Non-pigmented ciliary epithelial cell (primary cell): ENCODE measurements around the gene CACNA1F.

Experiments
- DNase-seq: peaks from one replicate; pipeline ENCODE4 v3.0.0-alpha.2; 2010; ENCODE audit warnings: low read depth

The CACNA1F gene

DNA sequence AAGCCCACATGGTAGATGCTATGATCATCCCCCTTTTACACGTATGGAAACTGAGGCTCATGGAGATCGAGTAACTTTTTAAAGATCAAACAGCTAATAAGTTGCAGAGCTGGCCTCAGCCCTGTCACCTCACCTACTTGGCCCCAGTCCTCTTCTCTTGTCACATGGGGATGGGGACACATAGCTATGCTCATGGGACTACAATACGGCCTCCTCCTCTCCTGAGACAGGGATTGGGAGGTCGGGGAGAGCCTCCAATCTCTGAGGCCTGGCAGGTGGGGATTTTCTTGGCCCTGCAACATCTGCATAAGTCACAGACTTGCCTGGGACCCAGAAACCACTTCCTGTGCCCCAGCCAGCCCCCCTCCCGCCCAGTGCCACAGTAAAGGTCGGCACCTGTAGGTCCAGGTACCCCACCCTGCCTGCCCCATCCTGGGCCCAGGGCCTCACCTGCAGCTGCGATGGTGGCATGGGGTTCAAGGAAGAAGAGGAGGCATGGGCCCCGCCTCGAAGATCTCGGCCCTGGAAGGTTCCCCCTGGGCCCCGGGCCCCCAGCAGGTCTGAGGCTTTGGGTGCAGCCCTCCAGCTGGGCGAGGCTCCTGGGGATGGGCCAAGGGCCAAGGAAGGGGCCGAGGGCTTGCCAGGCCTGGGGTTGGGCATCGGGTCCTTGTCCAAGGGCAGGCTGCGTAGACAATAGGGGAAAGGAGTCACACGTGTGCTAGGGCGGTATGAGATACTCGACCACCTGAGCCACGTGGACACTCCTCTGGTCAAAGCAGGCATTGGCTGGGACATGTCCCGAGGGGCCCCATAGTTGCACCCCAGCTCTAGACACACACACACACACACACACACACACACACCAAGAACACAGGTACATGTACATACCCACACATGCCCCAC lies 25.0 kb upstream of the CACNA1F start:
- no peak for DNase-seq

DNA sequence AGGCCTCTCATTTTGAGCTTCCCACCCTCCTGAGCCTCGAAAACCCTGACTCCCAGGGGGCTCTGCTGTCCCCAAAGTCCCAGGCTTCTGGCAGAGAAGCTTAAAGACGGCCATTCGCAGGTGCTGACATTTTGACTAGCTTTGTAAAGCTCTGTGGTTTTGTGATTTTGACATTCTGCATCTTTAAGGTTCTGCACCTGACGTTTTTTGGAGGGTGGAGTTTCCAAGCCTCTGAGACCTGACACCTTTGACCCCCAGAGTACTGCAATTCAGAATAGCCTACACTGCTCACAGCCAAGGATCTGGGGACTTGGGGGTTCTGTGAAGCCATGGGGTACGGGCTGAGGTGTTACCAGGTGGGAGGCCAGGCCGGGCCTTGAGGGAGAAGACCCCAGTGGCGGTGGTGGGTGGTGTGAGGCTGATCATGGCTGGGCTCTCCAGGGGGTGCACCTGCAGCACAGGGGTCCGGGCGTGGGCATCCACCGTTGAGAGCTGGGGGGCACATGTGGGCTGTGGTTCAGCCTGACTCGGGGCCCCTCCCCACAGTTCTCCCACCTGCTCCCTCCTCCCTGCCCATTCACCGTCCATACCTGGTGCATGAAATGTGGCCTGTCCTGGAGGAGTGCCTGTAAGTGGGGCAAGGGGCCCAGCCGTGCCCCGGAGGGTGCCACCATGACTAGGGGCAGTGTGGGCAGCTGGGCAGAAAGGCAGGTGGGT lies 24.1 kb upstream of the CACNA1F start:
- no peak for DNase-seq

DNA sequence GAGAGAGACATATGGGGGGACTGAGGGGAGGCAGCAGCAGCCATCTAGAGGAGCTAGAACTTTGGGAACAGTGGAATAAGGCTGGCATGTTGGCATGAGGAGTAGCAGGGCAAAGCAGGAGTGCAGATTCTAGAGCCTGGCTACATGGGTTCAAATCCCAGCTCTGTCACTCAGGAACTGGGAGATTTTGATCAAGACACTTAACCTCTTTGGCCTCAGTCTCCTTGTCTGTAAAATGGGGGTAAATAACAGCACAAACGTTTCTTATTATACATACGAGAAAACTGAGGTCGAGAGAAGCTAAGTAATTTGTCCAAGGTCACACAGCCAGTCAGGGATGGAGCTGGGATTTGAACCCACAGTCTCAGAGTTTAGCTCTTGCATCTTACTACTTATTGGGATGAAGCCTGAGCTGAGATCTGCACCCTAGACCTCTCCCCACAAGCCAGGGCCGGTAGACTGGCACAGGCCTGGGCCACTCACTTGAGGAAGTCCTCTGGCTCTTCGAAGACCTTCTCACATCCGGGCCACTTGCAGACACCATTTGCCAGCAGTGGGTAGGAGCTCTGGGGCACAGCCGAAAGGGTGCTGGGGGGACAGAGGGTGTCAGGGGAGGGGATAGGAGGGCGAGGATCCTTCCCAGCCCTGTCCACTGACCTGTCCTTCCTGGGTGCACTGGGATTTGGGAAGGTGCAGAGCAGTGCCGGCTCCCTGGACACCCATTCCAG lies 23.3 kb upstream of the CACNA1F start:
- DNase-seq, result no peak

- no peak for DNase-seq
Observed at GRCh38 chrX:49254639-49255038, 21.5 kb upstream of the CACNA1F start.

GRCh38 chrX:49251325-49251724 lies 18.2 kb upstream of the CACNA1F start:
- no peak for DNase-seq

DNA sequence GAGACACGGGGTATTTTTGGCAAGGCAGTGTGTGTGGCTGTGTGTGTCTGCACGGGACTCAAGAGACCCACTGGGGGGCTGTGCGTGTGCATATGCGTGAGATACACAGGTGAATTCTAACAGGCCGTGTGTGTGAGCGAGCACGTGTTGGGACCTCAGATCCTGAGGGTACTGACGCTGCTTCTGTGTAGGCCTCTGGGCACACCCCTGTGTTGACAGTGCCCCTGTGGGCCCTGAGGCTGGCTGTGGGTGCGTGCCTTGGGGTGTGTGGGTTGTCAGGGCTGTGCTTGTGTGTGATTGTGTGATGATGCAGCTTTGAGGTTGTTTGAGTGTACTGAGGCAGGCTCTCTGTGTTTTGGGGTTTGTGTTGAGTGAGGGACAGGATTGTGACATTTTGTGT lies 17.4 kb upstream of the CACNA1F start:
- no peak for DNase-seq

- DNase-seq, result no peak
Observed at GRCh38 chrX:49250066-49250465, 16.9 kb upstream of the CACNA1F start.

- DNase-seq, result no peak
Observed at GRCh38 chrX:49249616-49250015, 16.5 kb upstream of the CACNA1F start.

- DNase-seq, result no peak
Observed at GRCh38 chrX:49249071-49249470, 15.9 kb upstream of the CACNA1F start.

DNA sequence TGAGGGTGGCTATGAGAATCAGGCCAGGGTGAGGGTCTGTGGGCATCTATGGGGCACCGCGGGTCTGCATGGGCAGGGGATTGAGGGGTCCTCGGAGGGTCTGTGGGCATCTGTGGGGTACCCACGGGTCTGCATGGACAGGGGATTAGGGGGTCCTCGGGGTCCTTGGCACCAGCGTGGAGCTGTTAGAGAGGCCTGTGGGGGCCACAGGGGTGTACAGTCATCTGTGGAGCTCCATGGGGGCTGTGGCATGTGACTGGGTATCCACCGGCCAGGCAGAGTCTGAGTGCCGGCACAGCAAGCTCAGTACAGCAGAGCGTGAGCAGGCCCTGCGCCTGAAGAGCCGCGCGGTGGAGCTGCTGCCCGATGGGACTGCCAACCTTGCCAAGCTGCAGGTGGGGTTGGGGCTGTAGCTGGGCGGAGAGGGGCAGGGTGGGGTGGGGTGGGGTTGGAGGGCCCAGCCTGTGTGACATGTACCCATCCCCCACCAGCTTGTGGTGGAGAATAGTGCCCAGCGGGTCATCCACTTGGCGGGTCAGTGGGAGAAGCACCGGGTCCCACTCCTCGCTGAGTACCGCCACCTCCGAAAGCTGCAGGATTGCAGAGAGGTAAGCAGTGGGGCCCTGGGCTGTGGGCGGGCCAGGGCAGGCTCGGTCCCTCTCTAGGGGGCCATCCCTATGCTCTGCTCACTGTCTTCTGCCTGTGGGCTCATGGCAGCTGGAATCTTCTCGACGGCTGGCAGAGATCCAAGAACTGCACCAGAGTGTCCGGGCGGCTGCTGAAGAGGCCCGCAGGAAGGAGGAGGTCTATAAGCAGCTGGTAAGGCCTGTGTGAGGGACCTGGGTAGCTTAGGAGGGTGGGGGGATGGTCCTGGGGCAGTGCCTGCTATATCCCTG lies 15.0 kb upstream of the CACNA1F start:
- no peak for DNase-seq

- DNase-seq, result no peak
Observed at GRCh38 chrX:49247346-49247745, 14.2 kb upstream of the CACNA1F start.

DNA sequence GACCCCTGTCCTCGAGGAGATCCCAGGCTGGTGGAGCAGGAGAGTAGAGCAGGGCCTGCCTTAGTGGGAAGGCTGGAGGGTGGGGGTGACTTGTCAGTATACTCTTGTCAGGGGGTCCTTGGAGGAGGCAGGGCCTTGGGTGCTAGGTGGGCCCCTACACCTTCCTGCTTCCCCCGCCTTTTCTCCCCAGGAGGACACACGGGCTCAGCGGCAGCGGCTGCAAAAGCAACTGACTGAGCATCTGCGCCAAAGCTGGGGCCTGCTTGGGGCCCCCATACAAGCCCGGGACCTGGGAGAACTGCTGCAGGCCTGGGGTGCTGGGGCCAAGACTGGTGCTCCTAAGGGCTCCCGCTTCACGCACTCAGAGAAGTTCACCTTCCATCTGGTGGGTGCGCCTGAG lies 13.4 kb upstream of the CACNA1F start:
- no peak for DNase-seq

DNA sequence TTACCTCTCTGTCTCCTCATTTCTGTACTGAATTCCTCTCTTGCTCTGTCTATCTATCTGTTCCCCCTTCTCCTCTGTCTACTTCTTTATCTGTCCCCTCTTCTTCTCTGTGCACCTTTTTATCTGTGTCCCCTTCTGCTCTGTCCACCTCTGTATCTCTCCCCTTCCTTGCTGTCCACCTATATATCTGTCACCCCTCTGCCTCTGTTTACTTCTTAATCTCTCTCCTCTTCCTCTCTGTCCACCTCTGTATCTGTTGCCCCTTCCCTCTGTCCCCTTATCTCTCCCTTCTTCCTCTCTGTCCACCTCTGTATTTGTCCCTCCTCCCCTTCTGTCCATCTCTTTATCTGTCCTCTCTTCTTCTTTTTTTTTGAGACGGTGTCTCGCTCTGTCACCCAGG lies 11.1 kb upstream of the CACNA1F start:
- no peak for DNase-seq

GRCh38 chrX:49243166-49243565 lies 10.0 kb upstream of the CACNA1F start:
- DNase-seq, result no peak

- DNase-seq, result no peak
Observed at GRCh38 chrX:49242545-49243066, 9.5 kb upstream of the CACNA1F start.

DNA sequence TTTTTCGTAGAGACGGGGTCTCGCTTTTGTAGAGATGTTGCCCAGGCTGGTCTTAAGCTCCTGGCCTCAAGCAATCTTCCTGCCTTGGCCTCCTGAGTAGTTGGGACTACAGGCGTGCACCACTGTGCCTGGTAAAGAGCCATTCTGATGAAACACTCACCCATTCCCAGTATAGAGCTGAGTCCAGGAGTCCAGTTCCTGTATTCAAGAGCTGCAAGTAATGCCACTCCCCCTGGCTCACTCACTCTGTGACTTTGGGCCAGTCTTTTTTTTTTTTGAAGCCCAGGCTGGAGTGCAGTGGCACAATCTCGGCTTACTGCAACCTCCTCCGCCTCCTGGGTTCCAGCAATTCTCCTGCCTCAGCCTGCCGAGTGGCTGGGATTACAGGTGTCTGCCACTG lies 5.6 kb upstream of the CACNA1F start:
- no peak for DNase-seq

- no peak for DNase-seq
Observed at GRCh38 chrX:49237060-49237459, 3.9 kb upstream of the CACNA1F start.

- DNase-seq, result no peak
Observed at GRCh38 chrX:49233887-49234555, 881 bp upstream of the CACNA1F start.

DNA sequence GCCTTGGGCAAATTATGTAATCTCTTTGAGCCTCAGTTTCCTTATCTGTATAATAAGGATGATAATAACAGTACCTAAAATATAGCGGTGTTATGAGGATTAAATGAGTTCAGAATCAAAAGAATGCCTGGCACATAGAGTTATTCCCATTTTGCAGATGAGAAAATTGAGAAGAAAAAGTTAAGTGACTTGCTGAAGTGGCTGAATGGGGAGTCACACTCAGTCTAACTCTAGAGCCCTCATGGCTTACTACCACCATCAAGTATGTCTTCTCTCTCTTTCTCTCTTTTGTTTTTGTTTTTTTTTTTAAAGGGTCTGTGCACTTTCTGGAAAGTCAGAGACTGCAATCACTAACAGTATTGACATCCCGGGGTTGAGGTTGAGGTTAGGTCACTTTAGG lies 615 bp downstream of the CACNA1F start:
- no peak for DNase-seq

DNA sequence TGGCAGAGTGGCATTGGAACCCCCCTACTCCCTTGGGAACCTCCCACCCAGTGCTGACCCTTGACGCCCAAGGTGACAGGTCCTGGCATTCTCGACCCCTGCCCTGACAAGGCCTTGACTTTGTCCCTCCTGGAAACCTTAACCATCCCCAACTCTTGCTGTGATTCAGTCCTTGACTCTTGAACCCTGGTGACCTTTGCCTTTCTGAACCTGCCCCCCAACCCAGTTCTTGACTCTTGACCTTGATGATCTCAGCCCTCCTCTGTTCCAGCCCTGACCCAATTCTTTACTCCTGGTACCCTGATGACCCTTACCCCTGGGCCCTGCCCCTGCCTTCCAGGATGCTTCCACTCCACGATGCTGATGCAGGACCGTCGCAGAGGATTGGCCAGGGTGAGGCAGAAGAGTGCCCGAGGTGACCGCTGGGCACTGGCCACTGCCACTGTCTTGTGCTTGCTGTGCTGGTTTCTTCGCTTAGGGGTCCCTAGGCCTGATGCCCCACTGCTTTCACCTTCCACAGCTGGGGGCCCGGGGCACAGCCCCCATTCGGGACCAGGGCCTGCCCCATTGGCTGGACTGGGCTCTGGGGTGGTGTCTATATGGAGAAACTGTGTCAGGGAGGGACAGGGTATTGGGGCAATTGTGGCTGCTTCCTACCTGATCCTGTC lies 1.7 kb downstream of the CACNA1F start:
- no peak for DNase-seq
